T-helper 2 cell treated with Interferon-gamma antibody and Interleukin-4, amounts not matched to agents 100 ng/mL and 5 ng/mL, for 36 hours (primary cell): ENCODE results near the gene TNFRSF11A. TPM values are rescaled to one million over a fixed set of nuclear protein-coding genes. Genes with fewer than 3 reads are reported as not detected.

ENCODE experiments used
- intact Hi-C: fragments of 100-400 bp; cut with micrococcal nuclease; formaldehyde crosslinking; loops from one replicate; pipeline ENCODE4 v1.15.1; 2023
- total RNA-seq: library from RNA; stranded (reverse); gene quantifications from 2 replicates; pipeline ENCODE4 v1.2.3, GENCODE V29; 2022

The TNFRSF11A gene
- total RNA-seq, 1 donor from 2014 or later: 29.6 TPM

DNA sequence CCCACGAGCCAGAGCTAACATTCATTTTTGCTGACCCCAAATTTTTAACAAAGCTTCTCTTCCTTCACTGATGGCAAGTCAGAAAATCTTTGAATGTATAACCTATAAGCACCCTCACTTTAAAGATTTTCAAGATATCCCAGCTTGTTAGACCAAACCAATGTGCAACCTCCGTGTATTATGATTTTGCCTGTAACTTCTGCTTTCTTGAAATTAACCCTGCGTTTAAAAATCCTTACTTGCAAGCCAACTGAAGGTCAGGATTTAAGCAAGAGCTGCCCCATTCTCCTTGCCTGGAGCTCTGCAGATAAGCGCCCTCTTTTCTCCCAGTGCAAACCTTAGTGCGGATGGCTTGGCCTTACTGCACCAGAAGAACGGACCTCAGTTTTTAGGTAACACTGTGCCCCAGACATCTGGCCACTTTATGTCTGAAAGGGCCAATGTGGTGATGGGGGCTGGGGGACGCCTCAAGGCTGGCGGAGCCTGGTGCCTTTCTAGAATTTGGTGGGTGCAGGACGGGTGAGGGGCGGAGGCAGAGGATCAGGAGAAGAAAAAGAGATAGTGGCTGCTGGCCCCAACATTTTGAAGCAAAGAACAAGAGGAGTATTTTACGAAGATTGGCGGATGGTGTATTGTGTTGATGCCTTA, 805 bp upstream of the TNFRSF11A start:
- intact Hi-C loops: loop anchor here (10.0 kb wide), 1 partner anchor 660 kb away; no protein-coding TSS in a partner anchor

- intact Hi-C loops: loop anchor here (1.0 to 10.0 kb wide), 5 partner anchors 139 to 659 kb away; partner anchors contain the start of genes PHLPP1, PIGN and RELCH
Observed at GRCh38 chr18:62325806-62326645, 916 bp downstream of the TNFRSF11A start.

GRCh38 chr18:62326646-62327348, 1.7 kb downstream of the TNFRSF11A start:
- intact Hi-C loops: loop anchor here (5.0 to 10.0 kb wide), 2 partner anchors 391 to 658 kb away; partner anchors contain the start of gene PHLPP1

DNA sequence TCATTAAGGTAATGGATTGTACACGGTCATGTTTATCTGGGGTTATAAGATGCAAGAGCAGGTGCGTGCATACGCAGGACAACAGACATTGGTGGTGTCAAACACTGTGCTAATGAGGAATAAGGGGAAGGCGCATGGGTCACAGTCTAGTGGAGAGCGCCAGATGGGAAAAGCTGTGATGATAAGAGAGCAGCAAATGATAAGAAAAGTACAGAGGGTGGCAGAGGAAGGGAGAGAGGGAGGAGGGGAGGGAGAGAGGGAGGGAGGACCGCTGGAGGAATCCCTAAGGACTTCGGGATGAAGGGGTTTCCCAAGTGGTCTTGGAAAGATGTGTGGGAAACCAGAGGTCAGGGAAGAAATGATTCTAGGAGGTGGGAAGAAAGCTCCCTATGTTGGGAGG, 2.9 kb downstream of the TNFRSF11A start:
- intact Hi-C loops: loop anchor here (2.0 to 10.0 kb wide), 4 partner anchors 19 to 657 kb away; partner anchors contain the start of gene PHLPP1

GRCh38 chr18:62328586-62329525, 3.7 kb downstream of the TNFRSF11A start:
- intact Hi-C loops: loop anchor here (1.0 to 10.0 kb wide), 6 partner anchors 10 to 656 kb away; partner anchors contain the start of gene PHLPP1

DNA sequence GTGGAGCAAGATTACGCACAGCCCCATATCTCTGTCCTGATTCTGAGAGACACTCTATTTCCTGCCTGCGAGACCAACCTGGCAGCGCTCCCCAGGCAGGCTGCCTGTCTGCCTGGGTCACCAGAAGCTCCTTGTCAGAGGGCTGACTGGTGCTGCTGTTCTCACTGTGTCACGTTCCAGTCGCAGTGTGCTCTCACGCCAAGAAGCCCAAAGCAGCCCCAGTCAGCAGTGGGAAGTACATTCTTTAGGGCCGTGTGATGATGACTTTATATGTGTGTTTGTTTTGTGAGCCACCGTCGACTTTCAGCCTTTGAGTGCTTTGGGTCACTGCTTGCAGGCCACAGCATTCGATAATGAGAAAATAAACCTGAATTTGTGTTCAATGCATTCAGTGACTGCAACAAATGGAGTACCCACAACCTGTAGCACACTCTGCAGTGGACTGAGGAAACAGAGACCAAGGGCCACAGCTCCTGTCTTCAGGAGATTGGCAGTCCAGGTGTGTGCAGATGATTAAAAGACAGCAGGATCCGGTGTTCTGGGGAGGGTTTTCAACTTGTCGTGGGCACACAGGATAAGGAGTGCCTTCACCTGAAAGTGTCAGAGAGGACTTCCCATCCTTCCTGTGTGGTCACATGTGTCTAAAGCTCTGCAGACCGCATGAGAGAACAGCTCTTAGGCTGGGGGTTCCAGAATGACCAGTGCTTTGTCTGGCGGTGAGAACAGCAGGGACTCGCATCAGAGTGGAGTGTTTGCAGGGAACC, 4.8 kb downstream of the TNFRSF11A start:
- intact Hi-C loops: loop anchor here (1.0 to 10.0 kb wide), 6 partner anchors 9 to 655 kb away; partner anchors contain the start of gene PHLPP1

GRCh38 chr18:62330650-62331049, 5.5 kb downstream of the TNFRSF11A start:
- intact Hi-C loops: no loop called here

DNA sequence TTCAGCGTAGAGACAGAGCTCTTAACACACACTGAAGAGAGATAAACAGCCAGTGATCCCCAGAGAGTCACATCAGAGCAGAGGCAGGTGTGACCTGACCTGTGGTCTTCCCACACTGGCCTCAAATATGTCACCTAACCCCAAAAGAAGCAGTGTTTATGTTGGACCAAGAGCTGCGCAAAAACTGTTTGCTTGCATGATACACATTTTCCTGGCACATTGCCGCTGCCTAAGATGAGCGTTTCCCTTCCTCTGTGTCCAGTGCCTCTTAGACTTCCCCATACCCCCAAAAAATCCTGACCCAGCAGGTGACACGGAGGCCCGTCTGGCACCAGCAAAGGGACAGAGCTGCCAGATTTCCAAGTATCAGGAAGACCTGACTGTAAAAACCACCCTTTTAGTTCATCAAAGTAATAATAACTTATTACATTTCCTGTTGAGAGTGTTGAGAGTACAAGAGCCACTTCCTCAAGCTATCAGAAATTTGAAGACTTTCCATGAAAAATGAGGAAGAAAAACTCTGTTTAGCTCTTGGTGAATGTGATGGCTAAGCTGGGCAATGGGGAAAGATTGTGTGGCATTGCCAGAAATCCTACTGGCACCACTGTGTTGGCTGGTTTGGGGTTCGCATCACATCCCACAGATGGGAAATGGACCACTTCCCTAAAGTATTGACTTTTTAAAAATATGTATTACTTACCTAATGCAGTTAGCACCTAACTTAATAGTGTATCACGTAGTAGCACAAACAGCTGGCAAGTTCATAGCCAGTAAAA, 6.7 kb downstream of the TNFRSF11A start:
- intact Hi-C loops: no loop called here

- intact Hi-C loops: no loop called here
Observed at GRCh38 chr18:62332431-62332830, 7.3 kb downstream of the TNFRSF11A start.

- intact Hi-C loops: no loop called here
Observed at GRCh38 chr18:62332964-62333695, 8.0 kb downstream of the TNFRSF11A start.

GRCh38 chr18:62334120-62334519, 9.0 kb downstream of the TNFRSF11A start:
- intact Hi-C loops: no loop called here

GRCh38 chr18:62335494-62335893, 10.4 kb downstream of the TNFRSF11A start:
- intact Hi-C loops: no loop called here

DNA sequence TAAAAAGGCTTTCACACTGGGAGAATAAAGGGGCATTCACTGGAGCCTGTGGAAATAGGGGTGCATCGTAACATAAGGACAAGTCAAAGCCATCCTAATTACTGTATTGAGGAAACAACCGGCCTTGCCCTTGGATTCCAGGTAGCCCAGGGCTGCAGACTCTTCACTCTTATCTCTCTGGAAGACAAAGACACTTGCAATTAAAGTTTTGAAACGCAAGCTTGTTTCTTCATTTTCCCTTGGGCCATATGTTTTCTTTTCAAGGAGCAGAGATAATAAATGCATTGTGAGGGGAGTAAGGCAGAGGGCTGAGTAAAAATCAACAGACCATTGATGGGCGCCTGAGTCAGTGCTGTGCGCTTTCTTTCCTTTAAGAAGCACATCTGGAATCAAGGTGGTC, 11.5 kb downstream of the TNFRSF11A start:
- intact Hi-C loops: no loop called here

GRCh38 chr18:62337336-62337735, 12.2 kb downstream of the TNFRSF11A start:
- intact Hi-C loops: no loop called here

- intact Hi-C loops: loop anchor here (1.0 kb wide), 1 partner anchor 9 kb away; no protein-coding TSS in a partner anchor
Observed at GRCh38 chr18:62338446-62339105, 13.5 kb downstream of the TNFRSF11A start.

DNA sequence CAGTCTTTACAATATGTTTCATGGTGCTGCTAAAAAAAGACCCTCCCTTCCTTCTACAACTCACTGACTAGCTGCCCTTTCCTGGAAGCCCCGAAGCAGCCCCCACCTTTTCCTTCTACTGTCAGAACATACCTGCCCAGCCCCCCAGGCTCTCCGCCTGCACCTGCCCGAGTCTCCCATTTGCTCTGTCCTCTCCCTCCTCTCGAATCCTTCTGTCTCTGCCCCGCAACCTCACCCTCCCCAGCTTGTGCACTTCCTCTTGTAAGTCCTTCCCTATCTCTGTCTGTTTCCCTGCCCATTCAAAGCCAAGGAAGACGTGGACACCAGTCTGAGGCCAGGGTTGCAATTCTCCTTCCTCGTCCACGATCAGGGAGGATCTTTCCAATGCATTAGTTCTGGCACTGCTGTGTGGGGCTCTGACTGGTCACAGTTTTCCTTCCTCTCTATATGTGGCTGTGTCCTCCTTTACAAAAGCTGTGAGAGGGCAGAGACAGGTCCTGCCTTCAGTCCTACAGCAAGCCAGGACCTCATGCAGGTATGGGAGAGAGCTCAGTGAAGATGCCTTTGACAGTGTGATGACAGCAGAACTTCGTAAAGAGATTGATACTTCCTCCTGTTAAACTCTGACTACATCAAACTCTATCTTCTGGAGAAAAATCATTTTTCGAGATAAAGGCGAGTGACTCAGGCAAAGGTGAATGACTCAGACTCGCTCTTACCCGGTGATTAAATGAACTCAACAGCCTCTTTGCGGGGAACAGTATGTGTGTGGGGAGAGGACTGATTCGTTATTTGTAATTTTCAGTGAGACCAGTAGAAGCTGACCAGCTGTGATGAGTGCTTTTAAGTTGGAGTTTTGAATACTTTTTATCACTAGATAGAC, 14.2 kb downstream of the TNFRSF11A start:
- intact Hi-C loops: loop anchor here (1.0 kb wide), 1 partner anchor 10 kb away; no protein-coding TSS in a partner anchor
